OCI-LY7 (cell line): ENCODE data around the gene RDH14.

Source experiments
- CTCF ChIP-seq: fragments of 200-600 bp; sonication (generic); conservative IDR thresholded peaks from 2 replicates; pipeline ENCODE4 v1.5.1; 2014; ENCODE audit warnings: mild to moderate bottlenecking, antibody characterized with exemption, low read length, moderate library complexity, mixed read lengths
- EZH2phosphoT487 ChIP-seq: fragments of 200-600 bp; sonication (generic); IDR thresholded peaks from 2 replicates; pipeline ENCODE4 v1.6.1; 2018; ENCODE audit warnings: low read depth, borderline replicate concordance, mild to moderate bottlenecking, mixed run types, antibody characterized with exemption, low read length, moderate library complexity, mixed read lengths

GRCh38 chr2:18599509-18600254, 39.2 kb upstream of the RDH14 start:
- no peak for TF ChIP-seq CTCF
- no peak for TF ChIP-seq EZH2phosphoT487
